ES-I3 (cell line): ENCODE results near the gene LCN2.
"Not testable (repeated sequence)": the region's sequence is repeated elsewhere in the genome, so short reads cannot be mapped to it uniquely, and the experiment has no call there.

Experiments used
- H3K36me3 ChIP-seq: 2 replicates; pipeline ENCODE4 v1.6.1; 2013; ENCODE audit warnings: mild to moderate bottlenecking, low read length, control low read depth, moderate library complexity; ENCODE audit not compliant: insufficient read depth
- H3K4me1 ChIP-seq: 2 replicates; pipeline ENCODE4 v1.6.1; 2013; ENCODE audit warnings: mild to moderate bottlenecking, control low read depth, low read length; ENCODE audit not compliant: insufficient read depth
- H3K9ac ChIP-seq: 2 replicates; pipeline ENCODE4 v1.6.1; 2013; ENCODE audit warnings: low read depth, mild to moderate bottlenecking, low read length, moderate library complexity
- H3K9me3 ChIP-seq: 2 replicates; pipeline ENCODE4 v1.6.1; 2013; ENCODE audit warnings: mild to moderate bottlenecking, low read length, moderate library complexity; ENCODE audit not compliant: control insufficient read depth, insufficient read depth

LCN2 gene

GRCh38 chr9:128169492-128169891, 20.2 kb downstream of the LCN2 start:
- Histone ChIP-seq H3K9me3 (no peaks in the 10 kb centered on the region), H3K36me3 (no peaks in the 10 kb centered on the region), H3K9ac (no peak overlapping the region), H3K4me1 (no peaks in the 10 kb centered on the region)

GRCh38 chr9:128169925-128170324, 20.7 kb downstream of the LCN2 start:
- no peak overlapping the region for H3K9ac ChIP-seq
- no peaks in the 10 kb centered on the region for H3K36me3 ChIP-seq

DNA sequence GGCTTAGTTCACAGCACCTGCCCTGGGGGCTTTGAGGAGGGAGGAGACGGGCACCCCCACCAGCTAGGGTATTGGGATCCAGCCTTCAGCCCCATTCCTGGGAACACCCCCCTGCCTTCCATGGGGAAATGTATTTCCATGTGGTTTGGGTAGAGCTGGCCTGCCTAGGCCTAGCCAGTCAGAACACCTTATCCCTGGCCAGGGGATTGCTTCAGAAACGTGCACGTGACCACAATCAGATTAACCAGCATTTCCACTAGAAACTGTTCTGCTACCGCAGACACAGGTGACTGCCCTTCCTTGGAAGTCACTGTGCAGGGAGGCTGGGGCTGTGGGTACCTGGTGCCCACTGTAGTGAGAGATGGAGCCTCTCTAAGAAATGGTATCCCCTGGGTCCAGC, 24.8 kb downstream of the LCN2 start:
- peaks cover 12% of the 10 kb centered on the region for H3K36me3 ChIP-seq
- no peaks in the 10 kb centered on the region for H3K4me1 ChIP-seq
- no peaks in the 10 kb centered on the region for H3K9me3 ChIP-seq
- H3K9ac ChIP-seq: no peak overlapping the region

More at GRCh38 chr9:128169925-128170324, 20.7 kb downstream of the LCN2 start:
- H3K4me1 ChIP-seq: no peaks in the 10 kb centered on the region
- H3K9me3 ChIP-seq: no peaks in the 10 kb centered on the region

DNA sequence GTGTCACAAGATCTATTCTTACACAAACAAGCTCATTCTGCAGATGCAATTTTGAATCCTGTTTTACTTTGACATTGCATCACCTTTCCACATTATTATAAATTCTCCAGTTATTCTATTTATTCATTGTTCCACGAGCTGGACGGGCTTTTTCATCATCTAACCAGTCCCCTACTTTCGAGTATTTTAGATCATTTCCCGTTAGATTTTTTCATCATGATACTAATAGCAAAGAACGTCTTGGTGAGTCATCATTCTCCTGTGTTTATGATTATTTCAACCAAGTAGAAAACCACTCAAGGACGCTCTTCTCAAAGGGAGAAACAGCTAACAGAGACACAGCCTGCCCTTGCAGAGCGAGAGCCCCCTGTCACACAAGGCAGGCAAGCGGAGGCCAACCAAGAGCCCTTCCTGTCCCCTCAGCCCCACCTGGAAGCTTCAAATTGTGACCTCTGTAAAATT, 25.9 kb downstream of the LCN2 start:
- no peak overlapping the region for H3K9ac ChIP-seq
- H3K36me3 ChIP-seq: peaks cover 16% of the 10 kb centered on the region

GRCh38 chr9:128175726-128176125, 26.5 kb downstream of the LCN2 start:
- Histone ChIP-seq H3K4me1 (no peaks in the 10 kb centered on the region), H3K9me3 (no peaks in the 10 kb centered on the region), H3K36me3 (peaks cover 21% of the 10 kb centered on the region), H3K9ac (no peak overlapping the region)

More for the DNA sequence above, 25.9 kb downstream of the LCN2 start:
- H3K4me1 ChIP-seq: no peaks in the 10 kb centered on the region
- no peaks in the 10 kb centered on the region for H3K9me3 ChIP-seq

DNA sequence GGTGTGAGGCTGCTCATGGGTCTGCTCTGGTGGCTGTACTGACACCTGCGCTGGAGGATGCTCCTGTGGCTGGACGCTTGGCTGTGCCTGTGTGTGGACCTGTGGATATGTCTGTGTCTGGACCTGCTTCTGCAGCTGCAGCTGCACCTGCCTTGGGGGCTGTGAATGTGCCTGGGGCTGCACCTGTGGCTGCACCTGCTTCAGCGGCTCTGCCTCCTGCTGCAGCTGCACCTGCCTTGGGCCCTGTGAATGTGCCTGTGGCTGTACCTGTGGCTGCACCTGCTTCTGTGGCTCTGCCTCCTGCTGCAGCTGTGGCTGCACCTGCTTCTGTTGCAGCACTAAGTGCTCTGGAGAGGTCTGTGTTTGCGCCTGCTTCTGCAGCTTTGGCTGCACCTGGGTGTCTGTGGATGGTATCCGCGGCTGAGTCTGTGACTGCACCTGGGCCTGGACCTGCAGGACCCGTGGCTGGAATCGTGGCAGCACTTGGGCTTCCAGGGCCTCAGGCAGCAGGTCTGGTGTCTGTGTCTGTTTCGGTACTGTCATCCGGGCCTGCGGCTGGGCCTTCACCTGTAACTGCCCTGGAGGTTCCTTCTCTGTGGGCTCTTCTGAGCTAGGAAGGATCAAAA, 29.7 kb downstream of the LCN2 start:
- no peaks in the 10 kb centered on the region for H3K9me3 ChIP-seq
- no peaks in the 10 kb centered on the region for H3K4me1 ChIP-seq
- peaks cover 21% of the 10 kb centered on the region for H3K36me3 ChIP-seq
- H3K9ac ChIP-seq: no peak overlapping the region

DNA sequence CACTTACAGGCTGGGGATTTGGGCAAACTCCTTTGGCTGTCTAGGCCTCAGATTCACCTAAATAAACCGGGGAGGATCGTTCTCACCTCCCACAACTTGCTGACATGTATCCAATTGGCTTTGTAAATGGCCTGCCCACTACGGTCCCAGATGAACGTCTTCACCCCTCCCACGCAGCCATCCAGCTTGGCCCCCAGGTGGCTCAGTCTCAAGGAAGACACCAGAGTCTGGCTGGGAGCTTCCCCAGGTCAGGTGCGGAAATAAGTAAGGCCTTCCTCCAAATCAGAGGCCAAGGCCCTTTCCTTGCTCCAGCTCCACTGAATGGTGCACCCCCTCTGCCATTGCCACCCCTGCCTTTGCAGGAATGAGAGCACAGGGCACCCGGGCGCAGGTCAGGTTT, 30.7 kb downstream of the LCN2 start:
- Histone ChIP-seq H3K9ac (no peak overlapping the region), H3K4me1 (no peaks in the 10 kb centered on the region), H3K9me3 (no peaks in the 10 kb centered on the region), H3K36me3 (peaks cover 21% of the 10 kb centered on the region)

- no peaks in the 10 kb centered on the region for H3K4me1 ChIP-seq
- H3K9me3 ChIP-seq: no peaks in the 10 kb centered on the region
- no peak overlapping the region for H3K9ac ChIP-seq
- H3K36me3 ChIP-seq: peaks cover 21% of the 10 kb centered on the region
Measured at GRCh38 chr9:128180447-128180846, 31.2 kb downstream of the LCN2 start.

DNA sequence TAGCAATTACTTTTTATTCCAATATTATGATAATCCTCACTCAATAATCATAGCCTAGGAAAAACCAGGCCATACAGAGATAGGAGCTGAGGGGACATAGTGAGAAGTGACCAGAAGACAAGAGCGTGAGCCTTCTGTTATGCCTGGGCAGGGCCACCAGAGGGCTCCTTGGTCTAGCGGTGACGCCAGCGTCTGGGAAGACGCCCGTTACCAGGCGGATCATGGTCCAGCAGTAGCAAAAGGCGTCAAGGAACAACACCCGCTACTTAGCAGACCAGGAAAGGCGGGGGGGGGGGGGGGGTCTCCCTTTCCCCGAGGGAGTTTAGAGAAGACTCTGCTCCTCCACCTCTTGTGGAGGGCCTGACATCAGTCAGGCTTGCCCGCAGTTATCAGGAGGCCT, 32.2 kb downstream of the LCN2 start:
- not testable (repeated sequence) for H3K9ac ChIP-seq, H3K4me1 ChIP-seq, H3K9me3 ChIP-seq
- H3K36me3 ChIP-seq: peaks cover 21% of the 10 kb centered on the region

GRCh38 chr9:128182893-128183588, 33.8 kb downstream of the LCN2 start:
- Histone ChIP-seq H3K9me3 (no peaks in the 10 kb centered on the region), H3K9ac (no peak overlapping the region), H3K4me1 (no peaks in the 10 kb centered on the region), H3K36me3 (peaks cover 18% of the 10 kb centered on the region)

GRCh38 chr9:128185979-128186965, 37.0 kb downstream of the LCN2 start:
- no peaks in the 10 kb centered on the region for H3K9me3 ChIP-seq
- no peaks in the 10 kb centered on the region for H3K4me1 ChIP-seq
- H3K36me3 ChIP-seq: peaks cover 4% of the 10 kb centered on the region; the same call in 1 of the 2 replicates
- H3K9ac ChIP-seq: no peak overlapping the region

GRCh38 chr9:128187361-128187760, 38.1 kb downstream of the LCN2 start:
- peaks cover 4% of the 10 kb centered on the region; the same call in 1 of the 2 replicates for H3K36me3 ChIP-seq
- H3K4me1 ChIP-seq: no peaks in the 10 kb centered on the region
- no peak overlapping the region for H3K9ac ChIP-seq
- no peaks in the 10 kb centered on the region for H3K9me3 ChIP-seq

- H3K9ac ChIP-seq: no peak overlapping the region
- H3K36me3 ChIP-seq: peaks cover 4% of the 10 kb centered on the region; the same call in 1 of the 2 replicates
- no peaks in the 10 kb centered on the region for H3K4me1 ChIP-seq
- no peaks in the 10 kb centered on the region for H3K9me3 ChIP-seq
Measured at GRCh38 chr9:128188209-128188608, 39.0 kb downstream of the LCN2 start.

DNA sequence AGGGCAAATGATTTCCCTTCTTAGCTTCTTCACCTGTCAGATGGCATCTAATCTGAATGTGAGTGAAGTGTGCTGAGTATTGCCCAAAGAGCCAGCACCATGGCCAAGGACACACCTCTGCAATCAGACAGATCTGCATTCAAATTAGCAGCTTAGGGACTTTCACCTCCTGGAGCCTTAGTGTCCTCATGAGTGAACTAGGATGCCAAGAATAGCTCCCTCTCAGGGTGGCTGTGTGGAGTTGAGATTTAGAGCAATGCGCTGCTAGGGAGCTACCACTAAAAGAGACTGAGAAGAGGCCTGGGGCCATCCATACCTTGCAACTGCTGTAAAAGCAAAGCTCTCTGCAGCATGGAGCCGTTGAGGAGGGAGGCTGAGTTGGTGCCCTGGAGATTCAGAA, 40.8 kb downstream of the LCN2 start:
- Histone ChIP-seq H3K36me3 (peaks cover 4% of the 10 kb centered on the region; the same call in 1 of the 2 replicates), H3K9ac (no peak overlapping the region), H3K9me3 (no peaks in the 10 kb centered on the region)

More for the DNA sequence above, 40.8 kb downstream of the LCN2 start:
- H3K4me1 ChIP-seq: no peaks in the 10 kb centered on the region
